LHCN-M2 (cell line): Measurements from ENCODE around the gene LEKR1. TPM values are rescaled to one million over a fixed set of nuclear protein-coding genes. Genes with fewer than 3 reads are reported as not detected.
"Not testable (repeated sequence)": the region's sequence is repeated elsewhere in the genome, so short reads cannot be mapped to it uniquely, and the experiment has no call there.

ENCODE experiments used
- DNase-seq: peaks from one replicate; pipeline ENCODE4 v3.0.0-alpha.2; 2012; ENCODE audit warnings: low read depth
- total RNA-seq: library from RNA; depleted of rRNA; stranded (reverse); fragments of >200 nt; gene quantifications from 2 replicates; pipeline ENCODE4 v1.2.3, GENCODE V29; 2014

The LEKR1 gene
- total RNA-seq, 1 experiment from 2014 or later = 0.34 TPM

DNA sequence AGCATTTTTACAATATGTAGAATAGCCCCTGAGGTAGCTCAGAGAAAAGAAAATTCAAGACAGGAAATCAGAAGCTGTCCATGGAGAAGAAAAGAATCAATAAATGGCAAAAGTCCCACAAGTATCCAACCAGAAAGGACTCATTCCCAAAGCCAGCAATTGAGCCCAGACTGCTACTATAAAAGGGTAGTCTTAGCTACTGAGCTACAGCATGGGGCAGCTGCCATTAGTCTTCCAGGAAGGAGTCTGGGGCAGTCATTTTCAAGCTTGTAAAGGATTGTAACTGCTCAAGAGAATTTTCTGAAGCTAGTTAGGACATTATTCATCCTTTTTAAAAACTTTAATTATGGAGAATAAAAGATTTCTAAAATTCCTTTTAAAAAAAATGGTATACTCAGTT lies 10.5 kb downstream of the LEKR1 start:
- peak; percentile 22 for DNase-seq

DNA sequence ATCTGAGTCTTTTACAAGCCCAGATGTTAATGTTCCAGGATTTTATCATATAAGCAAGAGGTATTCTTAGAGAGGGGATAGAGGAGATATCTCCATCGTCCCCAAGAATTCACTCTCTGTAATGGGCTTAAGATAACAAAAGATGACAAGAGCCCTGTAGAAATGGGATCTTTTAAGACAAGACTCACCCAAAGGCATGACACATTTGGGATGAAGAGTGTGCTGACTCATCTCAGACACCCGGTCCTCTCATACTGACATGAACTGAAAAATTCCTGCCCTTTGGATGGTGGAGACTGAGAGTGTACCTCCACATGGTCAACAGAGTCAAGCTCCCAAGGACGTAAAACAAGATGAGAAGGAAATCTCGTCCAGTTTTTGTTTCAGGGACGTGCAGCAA lies 11.0 kb downstream of the LEKR1 start:
- peak; percentile 76 for DNase-seq

DNA sequence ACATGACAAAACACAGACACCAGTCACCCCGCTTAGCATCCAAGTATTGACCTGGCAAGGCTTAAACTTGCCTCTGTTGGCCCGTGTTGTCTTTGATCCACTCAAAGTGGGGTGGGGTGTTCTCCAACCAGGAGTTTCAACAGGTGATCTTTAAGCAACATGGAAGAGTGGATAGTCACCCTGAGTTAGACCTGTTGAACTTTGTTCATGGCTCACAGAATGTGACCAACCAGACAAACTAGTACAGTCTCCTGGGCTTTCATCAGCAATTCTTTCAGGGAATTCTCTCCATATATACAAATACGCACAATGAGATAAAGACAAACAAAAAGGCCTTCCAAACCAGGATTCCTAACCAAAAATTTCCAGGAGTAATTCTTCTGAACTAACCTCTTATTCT lies 11.9 kb downstream of the LEKR1 start:
- DNase-seq = no peak

DNA sequence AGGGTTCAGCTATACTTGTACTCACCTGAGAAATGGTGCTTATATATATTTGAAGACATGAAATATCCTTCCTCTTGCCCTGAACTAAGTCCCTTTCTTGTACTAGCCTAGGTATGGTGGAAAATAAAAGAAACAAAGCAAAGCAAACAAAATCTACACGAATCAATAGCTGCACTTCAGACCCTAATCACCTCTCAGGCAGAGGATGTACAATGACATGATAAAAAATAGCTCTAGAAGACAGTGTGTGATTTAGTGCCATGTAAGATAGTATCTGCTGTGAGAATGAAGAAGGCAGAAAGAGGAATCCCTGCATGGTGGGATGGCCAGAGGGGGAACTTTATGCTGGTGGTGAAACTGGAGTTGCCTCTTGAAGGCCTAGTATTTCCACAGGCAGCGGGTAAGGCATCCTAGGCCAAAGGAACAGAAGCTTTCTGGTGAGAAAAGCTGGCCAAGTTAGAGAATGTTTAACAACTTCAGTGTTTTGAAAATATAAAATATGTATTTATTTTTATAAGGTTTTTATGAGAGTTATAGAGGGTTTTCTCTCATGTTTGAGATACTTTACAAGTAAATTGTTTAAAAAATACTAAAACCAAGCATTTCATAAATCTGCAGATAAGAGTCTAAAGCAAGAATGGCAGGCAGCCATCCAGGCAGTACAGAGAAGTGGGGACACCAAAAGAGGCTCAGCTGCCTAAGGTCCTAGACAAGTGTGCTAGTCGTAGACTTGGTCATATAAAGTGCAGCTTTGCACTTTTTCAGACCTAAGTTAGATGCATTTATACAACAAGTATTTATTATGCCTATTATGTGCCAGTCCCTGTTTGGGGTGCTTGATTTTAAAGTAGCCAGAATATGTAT lies 14.9 kb downstream of the LEKR1 start:
- DNase-seq = no peak

DNA sequence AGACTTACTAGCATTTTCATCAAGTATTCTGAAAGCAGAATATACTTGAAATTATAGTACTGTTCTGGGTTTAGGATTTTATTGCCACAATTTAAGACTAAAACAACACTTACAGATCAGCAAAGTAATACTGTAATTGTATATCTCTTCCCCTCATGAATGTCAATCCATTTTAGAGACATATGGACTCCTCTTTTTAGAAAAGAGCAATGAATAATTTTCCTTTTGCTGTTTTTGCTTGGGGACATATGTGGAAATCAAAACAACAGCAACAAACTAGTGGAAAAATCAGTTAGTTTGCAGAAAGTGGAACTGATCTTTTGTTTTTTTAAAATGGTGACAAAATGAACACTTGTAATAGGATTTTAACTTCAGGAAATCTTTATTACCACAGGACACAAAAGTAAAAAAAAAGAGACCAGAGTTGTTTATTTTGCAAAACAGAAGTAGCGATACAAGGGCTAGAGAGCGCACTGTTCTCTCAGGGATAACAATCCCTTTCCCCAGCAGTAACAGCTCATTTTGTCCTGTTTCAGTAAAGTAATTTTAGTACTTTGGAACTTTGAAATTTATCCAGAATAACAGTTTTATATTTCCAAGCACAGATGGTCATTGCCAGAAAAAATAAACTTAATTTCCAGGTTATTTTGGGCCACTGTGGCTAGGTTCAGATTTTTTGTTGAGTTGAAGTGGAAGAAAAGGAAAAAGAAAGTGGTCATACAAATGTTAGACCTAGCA lies 17.1 kb downstream of the LEKR1 start:
- peak; percentile 22 for DNase-seq

DNA sequence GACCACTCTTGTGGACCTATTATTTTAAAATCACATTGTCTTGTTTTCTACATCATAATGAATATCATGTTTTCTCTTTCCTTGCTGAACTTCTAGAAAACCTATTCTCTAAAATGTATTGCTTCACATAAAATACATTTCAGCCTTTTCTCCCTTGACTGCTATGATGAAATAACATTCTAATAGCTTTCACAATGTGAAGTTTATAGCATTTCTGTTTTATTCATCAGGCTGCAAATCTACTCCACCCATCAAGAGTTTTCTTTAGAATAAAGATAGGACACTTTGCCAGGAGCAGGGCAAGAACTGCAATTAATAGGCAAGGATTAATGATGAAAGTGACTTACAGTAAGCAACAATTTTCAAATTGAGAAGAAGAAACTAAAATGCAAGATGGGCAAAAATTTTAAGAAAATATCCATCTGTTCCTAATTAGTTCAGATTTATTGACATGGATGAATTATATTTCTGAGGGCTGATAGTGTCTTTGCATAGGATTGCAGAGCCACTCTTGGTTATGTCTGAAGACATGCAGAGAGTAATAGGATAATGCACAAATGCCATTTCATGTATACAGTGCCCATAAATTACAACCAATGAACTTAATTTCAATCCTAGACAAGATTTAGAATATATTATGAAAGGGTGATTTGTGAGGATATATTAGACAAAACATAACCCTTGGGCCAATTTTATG lies 21.7 kb downstream of the LEKR1 start:
- DNase-seq = no peak

DNA sequence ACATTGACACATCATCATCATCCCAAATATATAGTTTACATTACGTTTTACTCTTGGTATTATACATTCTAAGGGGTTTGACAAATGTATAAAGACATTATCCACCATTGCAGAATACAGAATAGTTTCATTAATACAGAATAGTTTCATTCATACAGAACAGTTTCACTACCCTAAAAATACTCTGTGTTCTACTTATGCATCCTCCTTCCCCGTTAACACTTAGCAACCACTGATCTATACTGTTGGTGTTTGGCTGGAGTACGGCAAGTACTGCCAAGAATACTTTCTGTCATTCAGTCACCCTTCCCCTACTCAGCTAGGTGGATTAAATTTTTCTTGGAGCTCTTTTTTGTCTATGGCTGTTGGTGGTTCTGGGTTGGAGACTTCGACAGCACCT lies 33.4 kb downstream of the LEKR1 start:
- DNase-seq = no peak

DNA sequence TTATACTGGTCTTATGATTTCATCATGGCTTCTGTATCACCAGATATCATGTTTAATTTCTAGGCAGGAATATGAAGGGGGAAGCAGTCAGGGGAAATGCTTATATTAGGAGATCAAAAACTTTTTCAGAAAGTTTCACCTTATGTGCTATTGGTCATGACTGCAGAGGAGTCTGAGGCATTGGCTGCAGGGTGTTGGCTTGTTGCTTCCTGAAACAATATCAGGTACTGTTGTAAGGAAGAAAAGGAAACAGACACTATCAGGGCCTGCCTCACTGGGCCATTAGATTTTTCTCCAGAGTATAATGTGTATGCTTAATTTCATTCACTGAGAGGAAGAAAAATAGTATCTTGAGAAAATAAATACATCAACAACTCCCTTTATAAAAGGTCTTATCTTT lies 34.7 kb downstream of the LEKR1 start:
- DNase-seq = no peak

DNA sequence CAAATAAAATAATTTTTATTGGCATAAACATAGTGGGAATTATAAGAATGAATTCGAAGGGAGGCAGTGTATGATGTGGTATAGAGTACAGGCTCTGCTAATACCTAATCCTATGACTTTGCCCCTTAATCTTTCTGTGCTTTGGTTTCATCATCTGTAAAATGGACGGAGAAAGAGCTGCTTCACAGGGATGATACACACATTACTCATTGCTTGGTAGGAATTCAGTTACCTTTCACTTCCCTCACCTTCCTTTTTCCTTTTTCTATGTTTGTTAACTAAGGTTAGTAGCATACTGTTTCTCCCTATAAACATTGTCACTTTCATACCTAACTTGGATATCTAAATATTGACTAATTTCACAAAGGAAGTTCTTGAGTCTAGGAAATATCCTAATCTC lies 36.2 kb downstream of the LEKR1 start:
- DNase-seq = no peak

DNA sequence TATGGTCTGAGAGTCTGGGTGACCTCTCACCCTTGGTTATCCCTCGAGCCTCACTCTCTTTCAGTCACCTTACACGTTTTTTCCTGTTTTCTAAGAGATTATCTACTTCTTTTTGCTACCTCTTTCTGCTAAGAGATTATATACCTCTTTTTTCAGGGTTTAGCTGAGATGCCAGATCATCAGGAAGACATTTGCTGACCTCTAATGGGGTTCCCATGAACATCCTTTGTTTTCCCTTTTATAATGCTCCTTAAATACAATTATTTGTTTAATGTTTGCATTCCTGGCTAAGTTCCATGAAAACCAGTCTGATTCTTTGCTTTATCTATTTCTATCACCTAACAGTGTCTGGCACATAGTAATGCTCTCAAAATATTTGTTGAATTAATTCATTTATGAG lies 39.6 kb downstream of the LEKR1 start:
- peak; percentile 41 for DNase-seq

DNA sequence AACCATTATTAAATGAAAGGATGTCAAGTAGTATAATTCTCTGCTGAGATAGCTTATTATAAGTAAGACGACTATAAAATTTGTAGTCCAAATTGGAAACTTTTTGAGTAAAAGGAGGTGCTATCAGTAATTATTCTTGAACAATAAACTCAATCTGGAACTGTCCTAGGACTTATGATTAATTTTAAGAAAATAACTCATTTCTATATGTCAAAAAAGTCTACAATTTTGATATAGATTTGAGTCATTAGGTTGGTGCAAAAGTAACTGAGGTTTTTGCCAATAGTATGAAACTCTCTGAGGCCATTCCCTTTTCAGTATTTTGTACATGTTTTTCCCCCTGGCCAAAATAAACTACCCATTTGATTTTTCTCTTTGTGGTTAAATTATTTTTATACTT lies 41.0 kb downstream of the LEKR1 start:
- DNase-seq = no peak

DNA sequence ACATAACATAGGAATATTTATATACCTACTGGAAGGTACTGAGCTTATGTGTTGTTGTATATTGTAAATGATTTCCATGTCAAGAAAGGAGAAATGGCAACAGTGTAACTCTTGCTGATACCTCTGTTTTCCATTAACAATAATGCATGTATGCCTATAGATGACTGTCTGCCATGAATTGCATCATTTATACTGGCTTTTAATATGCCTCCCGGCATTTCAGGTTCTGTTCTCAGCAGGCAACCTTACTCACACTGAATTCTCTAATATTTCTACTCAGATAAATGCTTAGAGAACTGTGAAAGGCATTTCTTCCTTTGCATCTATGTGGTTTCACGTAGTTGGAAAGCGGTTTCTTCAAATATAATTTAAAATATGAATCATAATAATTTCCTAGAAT lies 41.8 kb downstream of the LEKR1 start:
- no peak for DNase-seq

DNA sequence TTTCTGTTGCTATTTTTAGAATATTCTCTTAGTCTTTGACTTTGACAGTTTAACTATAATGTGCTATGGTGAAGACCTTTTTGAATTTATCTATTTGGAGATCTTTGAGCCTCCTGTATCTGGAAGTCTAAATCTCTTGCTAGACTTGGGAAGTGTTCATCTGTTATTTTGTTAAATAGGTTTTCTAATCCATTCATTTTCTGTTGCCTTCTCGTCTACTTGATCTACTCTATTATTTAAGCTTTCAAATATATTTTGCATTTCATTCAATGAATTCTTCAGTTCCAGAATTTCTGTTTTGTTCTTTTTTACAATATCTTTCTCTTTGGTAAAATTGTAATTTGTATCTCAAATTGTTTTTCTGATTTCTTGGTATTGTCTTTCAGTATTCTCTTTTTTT lies 47.8 kb downstream of the LEKR1 start:
- no peak for DNase-seq

DNA sequence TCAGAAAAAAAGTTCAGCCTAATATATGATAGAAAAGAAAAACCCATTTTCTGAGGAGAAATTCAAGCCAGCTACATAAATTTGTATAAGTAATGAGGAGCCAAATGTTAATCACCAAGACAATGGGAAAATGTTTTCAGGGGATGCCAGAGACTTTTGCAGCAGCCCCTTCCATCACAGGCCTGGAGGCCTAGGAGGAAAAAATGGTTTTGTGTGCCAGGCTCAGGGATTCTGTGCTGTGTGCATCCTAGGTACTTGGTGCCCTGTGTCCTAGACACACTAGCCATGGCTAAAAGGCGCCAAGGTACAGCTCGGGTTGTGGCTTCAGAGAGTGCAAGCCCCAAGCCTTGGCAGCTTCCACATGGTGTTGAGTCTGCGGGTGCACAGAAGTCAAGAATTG lies 53.3 kb downstream of the LEKR1 start:
- not testable (repeated sequence) for DNase-seq

DNA sequence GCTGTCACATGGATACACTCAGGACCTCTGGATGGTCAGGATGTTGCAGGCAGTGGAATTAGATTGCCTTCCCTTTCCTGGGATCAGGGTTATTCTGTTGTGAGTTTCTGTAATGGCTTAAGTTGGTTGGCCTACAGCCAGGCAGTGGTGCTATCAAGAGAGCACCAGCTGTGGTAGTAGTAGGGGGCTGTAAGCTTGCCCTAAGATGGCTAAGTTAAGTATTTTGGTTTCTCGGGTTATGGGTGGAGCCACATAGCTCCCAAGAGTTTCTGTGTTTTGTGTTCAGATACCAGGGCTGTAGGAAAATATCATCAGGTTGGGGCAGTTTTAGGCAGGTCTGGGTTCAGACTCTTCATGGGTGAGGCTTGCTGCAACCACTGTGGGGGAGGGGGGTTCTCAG lies 59.6 kb downstream of the LEKR1 start:
- DNase-seq = no peak

DNA sequence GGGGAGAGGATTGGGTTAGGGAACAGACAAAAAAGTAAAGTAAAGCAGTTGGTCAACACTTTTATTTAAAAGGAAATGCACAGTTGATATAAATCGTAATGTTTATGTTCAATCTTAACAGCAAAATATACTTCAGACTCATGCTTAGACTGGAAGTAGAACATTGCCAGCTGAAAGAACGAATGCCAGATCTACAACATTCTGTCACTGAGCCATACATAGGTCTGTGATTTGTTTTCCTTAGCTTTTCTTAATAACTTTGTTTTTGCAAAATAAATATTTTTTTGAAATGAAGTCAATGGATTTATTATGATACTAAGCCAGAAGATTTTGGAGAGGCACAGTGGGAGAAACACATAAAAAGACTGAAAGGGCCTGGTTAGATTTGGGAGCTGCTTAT lies 62.0 kb downstream of the LEKR1 start:
- DNase-seq = no peak

DNA sequence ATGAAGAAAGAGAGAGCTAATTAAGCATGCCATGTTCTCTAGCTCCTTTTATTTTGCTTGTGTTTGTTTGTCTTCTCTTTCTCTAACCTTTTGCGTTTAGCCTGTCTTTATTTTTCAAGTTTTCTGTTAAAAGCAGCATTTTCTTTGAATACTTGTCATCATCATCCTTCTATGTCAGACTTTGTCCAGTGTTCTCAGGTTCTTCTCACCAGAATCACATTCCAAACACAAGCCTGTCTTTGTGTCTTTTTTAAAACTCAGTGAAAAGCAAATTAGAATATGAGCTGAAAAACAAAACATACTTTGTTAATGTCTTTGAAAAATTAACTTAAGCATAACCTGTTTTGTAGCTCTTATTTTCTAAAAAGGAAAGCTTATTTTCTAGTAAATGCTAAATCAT lies 62.4 kb downstream of the LEKR1 start:
- no peak for DNase-seq

DNA sequence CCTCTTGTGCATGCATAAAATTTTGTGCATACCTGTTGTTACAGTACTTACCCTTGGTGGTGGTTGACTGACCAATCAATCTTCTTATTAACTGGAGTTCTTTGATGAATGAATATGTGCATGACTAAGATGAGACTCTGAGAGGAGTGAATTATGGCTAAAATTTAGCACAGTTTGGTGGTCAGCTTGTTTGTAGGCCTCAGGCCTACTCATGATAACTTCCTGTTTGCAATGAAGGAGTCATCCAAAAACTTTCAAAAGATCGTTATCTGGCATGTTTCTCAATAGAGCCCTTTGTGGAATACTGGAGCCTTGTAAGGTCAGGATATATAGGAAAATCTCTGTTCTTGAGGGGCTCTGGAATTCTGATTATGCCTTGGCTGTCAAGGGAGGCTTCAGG lies 66.5 kb downstream of the LEKR1 start:
- peak; percentile 27 for DNase-seq

DNA sequence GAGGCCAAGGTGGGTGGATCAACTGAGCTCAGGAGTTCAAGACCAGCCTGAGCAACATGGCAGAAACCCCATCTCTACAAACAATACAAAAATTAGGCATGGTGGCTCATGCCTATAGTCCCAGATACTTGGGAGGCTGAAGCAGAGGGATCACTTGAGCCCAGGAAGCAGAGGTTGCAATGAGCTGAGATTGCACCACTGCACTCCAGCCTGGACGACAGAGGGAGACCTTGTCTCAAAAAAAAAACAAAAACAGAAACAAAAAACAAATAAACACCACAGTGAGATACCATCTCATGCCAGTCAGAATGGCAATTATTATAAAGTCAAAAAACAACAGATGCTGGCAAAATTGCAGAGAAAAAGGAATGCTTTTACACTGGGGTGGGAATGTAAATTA lies 69.2 kb downstream of the LEKR1 start:
- not testable (repeated sequence) for DNase-seq

DNA sequence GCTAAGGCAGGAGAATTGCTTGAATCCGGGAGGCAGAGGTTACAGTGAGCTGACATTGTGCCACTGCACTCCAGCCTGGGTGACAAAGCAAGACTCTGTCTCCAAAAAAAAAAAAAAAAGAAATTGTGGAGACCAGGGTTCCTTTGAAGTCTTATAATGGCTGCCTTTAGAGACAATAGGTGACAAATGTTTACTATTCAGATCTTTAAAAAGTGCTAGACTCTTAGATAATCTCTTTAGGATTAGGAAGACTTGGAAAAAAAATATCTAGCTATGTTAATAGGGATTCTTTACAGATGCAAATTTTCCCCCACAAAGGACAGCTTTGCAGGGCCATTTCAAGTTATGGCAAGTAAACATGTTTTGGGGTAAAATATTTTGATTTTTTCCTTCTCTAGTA lies 71.7 kb downstream of the LEKR1 start:
- DNase-seq = not testable (repeated sequence)

DNA sequence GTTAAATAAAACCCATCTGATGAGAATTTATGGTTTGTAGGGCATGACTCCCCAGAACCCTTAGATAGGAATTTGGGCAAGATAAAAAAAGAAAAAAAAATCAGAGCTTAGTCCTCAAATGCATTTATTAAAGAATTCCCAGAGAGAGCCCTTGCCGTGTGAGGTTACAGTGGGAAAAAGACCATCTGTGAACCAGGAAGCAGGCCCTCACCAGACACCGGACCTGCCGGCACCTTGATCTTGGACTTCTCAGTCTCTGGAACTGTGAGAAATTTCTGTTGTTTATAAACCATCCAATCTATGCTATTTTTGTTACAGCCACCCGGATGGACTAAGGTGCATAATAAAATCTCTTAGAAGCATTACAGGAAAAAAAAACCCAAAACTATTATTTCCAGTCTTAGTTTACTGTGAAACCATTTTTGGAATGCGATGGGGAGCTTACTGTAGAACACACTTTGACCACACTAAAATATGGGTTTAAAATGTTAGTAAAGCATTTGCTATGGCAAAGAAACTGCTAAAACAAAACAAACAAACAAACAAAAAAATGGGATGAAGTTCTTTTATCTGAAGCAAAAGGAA lies 72.2 kb downstream of the LEKR1 start:
- no peak for DNase-seq

DNA sequence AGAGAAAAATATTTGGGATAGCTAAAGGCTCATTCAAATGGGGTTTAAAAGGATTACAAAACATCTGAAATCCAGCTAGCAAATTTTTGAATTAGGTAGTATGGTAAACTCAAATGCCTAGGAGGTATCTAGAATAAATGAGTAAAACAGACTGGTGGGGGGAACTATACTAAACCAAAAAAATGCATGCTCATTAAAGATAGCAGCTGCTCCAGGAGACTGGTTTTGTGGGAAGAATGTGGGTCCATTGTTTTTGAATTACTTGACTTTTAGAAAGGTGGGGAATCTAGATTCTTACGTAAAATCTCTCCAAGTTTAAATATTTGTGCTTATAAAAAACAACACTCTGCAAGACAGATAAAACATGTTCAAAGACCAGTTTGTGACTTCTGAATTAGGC lies 73.8 kb downstream of the LEKR1 start:
- DNase-seq = peak; percentile 44
